GM12878 (cell line): ENCODE measurements around the gene SLC9A3.

Experiments
- BRCA1 ChIP-seq: IDR thresholded peaks from 2 replicates; pipeline ENCODE4 v1.6.1; 2011; ENCODE audit warnings: low read depth, low read length, improper control_type of control experiment
- DPF2 ChIP-seq: fragments of 450-650 bp; IDR thresholded peaks from 2 replicates; pipeline ENCODE4 v1.6.1; 2017; ENCODE audit warnings: mild to moderate bottlenecking
- ESRRA ChIP-seq: IDR thresholded peaks from 2 replicates; pipeline ENCODE4 v1.6.1; 2012; ENCODE audit warnings: mild to moderate bottlenecking, low read length, improper control_type of control experiment
- HDGF ChIP-seq: fragments of 450-650 bp; IDR thresholded peaks from 2 replicates; pipeline ENCODE4 v1.6.1; 2016; ENCODE audit warnings: antibody characterized with exemption
- MYC ChIP-seq: IDR thresholded peaks from 2 replicates; pipeline ENCODE4 v1.6.1; 2011; ENCODE audit warnings: mild to moderate bottlenecking, low read length, moderate library complexity, inconsistent platforms; ENCODE audit not compliant: insufficient read depth, insufficient replicate concordance, insufficient read length, severe bottlenecking
- NRF1 ChIP-seq: conservative IDR thresholded peaks from 2 replicates; pipeline ENCODE4 v1.6.1; 2011; ENCODE audit warnings: mild to moderate bottlenecking, low read depth, low read length, improper control_type of control experiment
- SIX5 ChIP-seq: IDR thresholded peaks from 2 replicates; pipeline ENCODE4 v1.6.1; 2011; ENCODE audit warnings: mild to moderate bottlenecking, low read depth, low read length, moderate library complexity; ENCODE audit not compliant: severe bottlenecking
- SRF ChIP-seq, 2 experiments: IDR thresholded peaks; 2 replicates each; pipeline ENCODE4 v1.6.1; 2011; ENCODE audit warnings: low read depth in 2 of 2, low read length in 2 of 2, mild to moderate bottlenecking in 1 of 2, moderate library complexity in 1 of 2
- TF ChIP-seq, protein P1 (sequence below): IDR thresholded peaks from 2 replicates; pipeline ENCODE4 v1.6.1; 2012; ENCODE audit warnings: mild to moderate bottlenecking, low read depth, low read length
- TF ChIP-seq, protein P2 (sequence below), 3 experiments: IDR thresholded peaks in 2 of 3; conservative IDR thresholded peaks in 1 of 3; 2 replicates each; pipeline ENCODE4 v1.5.1; 2011; ENCODE audit warnings: low read depth in 3 of 3, low read length in 3 of 3, mild to moderate bottlenecking in 3 of 3, control low read depth in 2 of 3, moderate library complexity in 2 of 3, inconsistent platforms in 1 of 3, mixed read lengths in 1 of 3; ENCODE audit not compliant: control insufficient read depth in 2 of 3, insufficient read depth in 1 of 3; ENCODE audit errors: extremely low read depth in 1 of 3
- TF ChIP-seq, protein P3 (sequence below): fragments of 450-650 bp; IDR thresholded peaks from 2 replicates; pipeline ENCODE4 v1.6.1; 2016; ENCODE audit warnings: mild to moderate bottlenecking

DNA sequence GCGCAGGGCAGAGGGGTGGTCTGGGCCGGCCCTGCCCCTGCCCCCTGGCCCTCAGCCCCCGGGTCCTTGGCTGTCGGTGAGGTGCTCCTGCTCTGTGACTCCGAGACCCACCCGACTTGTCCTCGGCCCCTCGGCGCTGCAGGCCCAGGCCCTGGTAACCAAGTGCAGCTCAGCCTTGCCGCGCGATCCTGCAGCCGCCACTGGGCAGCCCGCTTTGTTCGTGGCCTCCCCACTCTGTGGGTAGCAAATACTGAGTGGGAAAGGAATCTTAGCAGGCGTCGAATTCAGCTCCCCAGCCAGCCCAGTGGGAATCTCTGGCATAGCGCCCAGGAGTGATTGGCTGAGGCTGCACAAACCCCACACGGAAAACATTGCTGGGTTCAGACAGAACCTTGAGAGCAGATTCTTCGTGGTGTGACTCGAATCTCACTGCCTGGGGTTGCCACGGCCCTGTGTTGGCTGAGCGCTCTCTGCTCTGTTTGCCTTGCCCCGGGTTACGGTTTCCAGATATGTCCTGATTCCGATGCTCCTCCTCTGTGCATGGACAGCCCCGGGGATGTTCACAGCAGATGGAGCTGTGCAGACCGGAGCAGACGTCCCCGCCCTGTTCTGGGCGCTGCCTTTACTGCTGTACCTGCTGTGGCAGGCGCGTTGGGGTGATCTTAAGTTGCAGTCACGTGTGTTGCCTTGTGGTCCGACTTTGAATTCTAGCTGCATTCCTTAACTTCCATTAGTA is 94.6 kb downstream of the SLC9A3 start:
- TF ChIP-seq, protein P1, sequence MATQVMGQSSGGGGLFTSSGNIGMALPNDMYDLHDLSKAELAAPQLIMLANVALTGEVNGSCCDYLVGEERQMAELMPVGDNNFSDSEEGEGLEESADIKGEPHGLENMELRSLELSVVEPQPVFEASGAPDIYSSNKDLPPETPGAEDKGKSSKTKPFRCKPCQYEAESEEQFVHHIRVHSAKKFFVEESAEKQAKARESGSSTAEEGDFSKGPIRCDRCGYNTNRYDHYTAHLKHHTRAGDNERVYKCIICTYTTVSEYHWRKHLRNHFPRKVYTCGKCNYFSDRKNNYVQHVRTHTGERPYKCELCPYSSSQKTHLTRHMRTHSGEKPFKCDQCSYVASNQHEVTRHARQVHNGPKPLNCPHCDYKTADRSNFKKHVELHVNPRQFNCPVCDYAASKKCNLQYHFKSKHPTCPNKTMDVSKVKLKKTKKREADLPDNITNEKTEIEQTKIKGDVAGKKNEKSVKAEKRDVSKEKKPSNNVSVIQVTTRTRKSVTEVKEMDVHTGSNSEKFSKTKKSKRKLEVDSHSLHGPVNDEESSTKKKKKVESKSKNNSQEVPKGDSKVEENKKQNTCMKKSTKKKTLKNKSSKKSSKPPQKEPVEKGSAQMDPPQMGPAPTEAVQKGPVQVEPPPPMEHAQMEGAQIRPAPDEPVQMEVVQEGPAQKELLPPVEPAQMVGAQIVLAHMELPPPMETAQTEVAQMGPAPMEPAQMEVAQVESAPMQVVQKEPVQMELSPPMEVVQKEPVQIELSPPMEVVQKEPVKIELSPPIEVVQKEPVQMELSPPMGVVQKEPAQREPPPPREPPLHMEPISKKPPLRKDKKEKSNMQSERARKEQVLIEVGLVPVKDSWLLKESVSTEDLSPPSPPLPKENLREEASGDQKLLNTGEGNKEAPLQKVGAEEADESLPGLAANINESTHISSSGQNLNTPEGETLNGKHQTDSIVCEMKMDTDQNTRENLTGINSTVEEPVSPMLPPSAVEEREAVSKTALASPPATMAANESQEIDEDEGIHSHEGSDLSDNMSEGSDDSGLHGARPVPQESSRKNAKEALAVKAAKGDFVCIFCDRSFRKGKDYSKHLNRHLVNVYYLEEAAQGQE: no peak
- TF ChIP-seq DPF2 (no peak), ESRRA (no peak), MYC (no peak), SIX5 (no peak), SRF (IDR thresholded peaks at IDR 0.05; ENCODE audit: low read depth in 2 of 2, low read length in 2 of 2) (no peak), BRCA1 (no peak), NRF1 (no peak), HDGF (no peak)
- TF ChIP-seq, protein P2, sequence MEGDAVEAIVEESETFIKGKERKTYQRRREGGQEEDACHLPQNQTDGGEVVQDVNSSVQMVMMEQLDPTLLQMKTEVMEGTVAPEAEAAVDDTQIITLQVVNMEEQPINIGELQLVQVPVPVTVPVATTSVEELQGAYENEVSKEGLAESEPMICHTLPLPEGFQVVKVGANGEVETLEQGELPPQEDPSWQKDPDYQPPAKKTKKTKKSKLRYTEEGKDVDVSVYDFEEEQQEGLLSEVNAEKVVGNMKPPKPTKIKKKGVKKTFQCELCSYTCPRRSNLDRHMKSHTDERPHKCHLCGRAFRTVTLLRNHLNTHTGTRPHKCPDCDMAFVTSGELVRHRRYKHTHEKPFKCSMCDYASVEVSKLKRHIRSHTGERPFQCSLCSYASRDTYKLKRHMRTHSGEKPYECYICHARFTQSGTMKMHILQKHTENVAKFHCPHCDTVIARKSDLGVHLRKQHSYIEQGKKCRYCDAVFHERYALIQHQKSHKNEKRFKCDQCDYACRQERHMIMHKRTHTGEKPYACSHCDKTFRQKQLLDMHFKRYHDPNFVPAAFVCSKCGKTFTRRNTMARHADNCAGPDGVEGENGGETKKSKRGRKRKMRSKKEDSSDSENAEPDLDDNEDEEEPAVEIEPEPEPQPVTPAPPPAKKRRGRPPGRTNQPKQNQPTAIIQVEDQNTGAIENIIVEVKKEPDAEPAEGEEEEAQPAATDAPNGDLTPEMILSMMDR (IDR thresholded peaks at IDR 0.05 in 2 of 3, conservative IDR thresholded peaks at IDR 0.05 in 1 of 3; ENCODE audit: control insufficient read depth in 2 of 3, extremely low read depth in 1 of 3, insufficient read depth in 1 of 3, low read depth in 3 of 3, low read length in 3 of 3): no peak
- TF ChIP-seq, protein P3, sequence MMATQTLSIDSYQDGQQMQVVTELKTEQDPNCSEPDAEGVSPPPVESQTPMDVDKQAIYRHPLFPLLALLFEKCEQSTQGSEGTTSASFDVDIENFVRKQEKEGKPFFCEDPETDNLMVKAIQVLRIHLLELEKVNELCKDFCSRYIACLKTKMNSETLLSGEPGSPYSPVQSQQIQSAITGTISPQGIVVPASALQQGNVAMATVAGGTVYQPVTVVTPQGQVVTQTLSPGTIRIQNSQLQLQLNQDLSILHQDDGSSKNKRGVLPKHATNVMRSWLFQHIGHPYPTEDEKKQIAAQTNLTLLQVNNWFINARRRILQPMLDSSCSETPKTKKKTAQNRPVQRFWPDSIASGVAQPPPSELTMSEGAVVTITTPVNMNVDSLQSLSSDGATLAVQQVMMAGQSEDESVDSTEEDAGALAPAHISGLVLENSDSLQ: no peak
